Osteoblast (primary cell): ENCODE data around the gene WNT6. TPM values are rescaled to one million over a fixed set of nuclear protein-coding genes. Genes with fewer than 3 reads are reported as not detected.

ENCODE experiments used
- DNase-seq: peaks from one replicate; pipeline ENCODE4 v3.0.0; 2011; ENCODE audit warnings: low spot score, mixed read lengths; ENCODE audit not compliant: insufficient read length; ENCODE audit errors: missing footprints
- H2AFZ ChIP-seq: 2 replicates; pipeline ENCODE4 v1.6.0; 2011; ENCODE audit warnings: mild to moderate bottlenecking, low read length
- H3K27ac ChIP-seq: 2 replicates; pipeline ENCODE4 v1.5.1; 2011; ENCODE audit warnings: mild to moderate bottlenecking, low read depth, low read length, moderate library complexity
- H3K27me3 ChIP-seq: 2 replicates; pipeline ENCODE4 v1.6.0; 2012; ENCODE audit warnings: mild to moderate bottlenecking, control low read depth, inconsistent platforms, low read length, moderate library complexity; ENCODE audit not compliant: insufficient read depth
- H3K36me3 ChIP-seq: 2 replicates; pipeline ENCODE4 v1.5.1; 2011; ENCODE audit warnings: mild to moderate bottlenecking, low read length, control low read depth, moderate library complexity; ENCODE audit not compliant: insufficient read depth
- H3K4me1 ChIP-seq: 2 replicates; pipeline ENCODE4 v1.5.1; 2011; ENCODE audit warnings: mild to moderate bottlenecking, low read length, control low read depth, moderate library complexity; ENCODE audit not compliant: insufficient read depth
- H3K4me2 ChIP-seq: 2 replicates; pipeline ENCODE4 v1.6.0; 2011; ENCODE audit warnings: mild to moderate bottlenecking, low read length; ENCODE audit not compliant: insufficient read depth
- H3K4me3 ChIP-seq: fragments of 200-600 bp; sonication (generic); 3 replicates; pipeline ENCODE4 v1.5.1; 2012; ENCODE audit warnings: mild to moderate bottlenecking, low read length, inconsistent platforms; ENCODE audit not compliant: insufficient read depth
- H3K79me2 ChIP-seq: 2 replicates; pipeline ENCODE4 v1.6.0; 2012; ENCODE audit warnings: mild to moderate bottlenecking, low read length, control low read depth, inconsistent platforms; ENCODE audit not compliant: insufficient read depth
- H3K9me3 ChIP-seq: 2 replicates; pipeline ENCODE4 v1.5.1; 2011; ENCODE audit warnings: low read depth, low read length, control low read depth
- H4K20me1 ChIP-seq: 2 replicates; pipeline ENCODE4 v1.6.0; 2012; ENCODE audit warnings: mild to moderate bottlenecking, low read length, control low read depth; ENCODE audit not compliant: insufficient read depth
- total RNA-seq: library from RNA; depleted of rRNA; stranded (reverse); fragments of >200 nt; gene quantifications from 2 replicates; pipeline ENCODE4 v1.2.3, GENCODE V29; 2012
- TF ChIP-seq, protein P1 (sequence below): IDR thresholded peaks from 2 replicates; pipeline ENCODE4 v1.5.1; 2011; ENCODE audit warnings: mild to moderate bottlenecking, low read depth, low read length, moderate library complexity; ENCODE audit errors: extremely low read depth

Gene WNT6
- total RNA-seq, 1 donor = not detected

DNA sequence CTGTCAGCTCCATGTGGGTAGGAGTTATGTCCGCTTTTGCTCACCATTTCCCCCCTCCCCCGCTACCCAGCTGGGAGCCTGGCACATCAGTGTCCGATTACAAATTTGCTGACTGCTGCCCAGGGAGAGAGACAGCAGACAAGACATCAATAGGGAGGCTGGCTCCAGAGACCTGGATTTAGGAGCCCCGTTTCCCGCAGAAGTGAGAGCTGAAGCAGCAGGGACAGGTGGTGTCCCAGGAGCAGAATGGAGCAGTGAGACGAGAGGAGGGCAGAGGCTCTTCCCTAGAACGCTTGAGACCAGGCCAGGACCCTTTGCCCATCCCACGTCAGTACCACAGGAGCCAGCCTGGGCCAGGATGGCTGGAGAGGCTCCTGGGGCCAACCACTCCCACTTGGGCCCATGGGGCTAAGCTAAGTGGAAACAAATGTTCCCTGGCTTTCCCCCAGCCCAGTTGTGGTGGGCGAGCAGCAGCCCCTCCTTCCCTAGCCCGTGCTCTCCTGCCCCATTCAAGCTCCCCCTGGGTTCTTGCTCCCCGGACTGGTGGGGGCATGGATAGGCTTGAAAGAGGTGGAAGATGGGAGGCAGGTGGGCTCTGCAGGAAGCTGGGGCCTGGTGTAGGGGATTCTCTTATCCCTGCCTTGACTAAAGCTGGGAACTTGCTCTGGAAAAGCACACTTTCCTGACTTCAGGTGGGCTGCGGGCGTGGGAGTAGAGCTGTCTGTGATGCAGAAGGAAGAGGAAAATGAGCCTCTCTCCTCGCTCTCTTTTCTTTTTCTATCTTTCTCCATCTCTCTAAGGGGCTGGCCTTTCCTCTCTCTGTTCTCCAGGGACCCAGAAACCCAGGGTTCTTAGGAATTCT lies 4.1 kb upstream of the WNT6 start:
- H3K79me2 ChIP-seq = no peaks in the 10 kb centered on the region
- no peak overlapping the region for H3K27ac ChIP-seq
- TF ChIP-seq, protein P1, sequence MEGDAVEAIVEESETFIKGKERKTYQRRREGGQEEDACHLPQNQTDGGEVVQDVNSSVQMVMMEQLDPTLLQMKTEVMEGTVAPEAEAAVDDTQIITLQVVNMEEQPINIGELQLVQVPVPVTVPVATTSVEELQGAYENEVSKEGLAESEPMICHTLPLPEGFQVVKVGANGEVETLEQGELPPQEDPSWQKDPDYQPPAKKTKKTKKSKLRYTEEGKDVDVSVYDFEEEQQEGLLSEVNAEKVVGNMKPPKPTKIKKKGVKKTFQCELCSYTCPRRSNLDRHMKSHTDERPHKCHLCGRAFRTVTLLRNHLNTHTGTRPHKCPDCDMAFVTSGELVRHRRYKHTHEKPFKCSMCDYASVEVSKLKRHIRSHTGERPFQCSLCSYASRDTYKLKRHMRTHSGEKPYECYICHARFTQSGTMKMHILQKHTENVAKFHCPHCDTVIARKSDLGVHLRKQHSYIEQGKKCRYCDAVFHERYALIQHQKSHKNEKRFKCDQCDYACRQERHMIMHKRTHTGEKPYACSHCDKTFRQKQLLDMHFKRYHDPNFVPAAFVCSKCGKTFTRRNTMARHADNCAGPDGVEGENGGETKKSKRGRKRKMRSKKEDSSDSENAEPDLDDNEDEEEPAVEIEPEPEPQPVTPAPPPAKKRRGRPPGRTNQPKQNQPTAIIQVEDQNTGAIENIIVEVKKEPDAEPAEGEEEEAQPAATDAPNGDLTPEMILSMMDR = no peak
- H3K27me3 ChIP-seq = peaks cover 67% of the 10 kb centered on the region
- no peaks in the 10 kb centered on the region for H3K9me3 ChIP-seq
- no peak overlapping the region for H3K4me3 ChIP-seq
- no peak overlapping the region for H2AFZ ChIP-seq
- peak; percentile 42 for DNase-seq
- no peak overlapping the region for H3K4me2 ChIP-seq
- no peaks in the 10 kb centered on the region for H4K20me1 ChIP-seq
- H3K36me3 ChIP-seq = no peaks in the 10 kb centered on the region
- peaks cover 8% of the 10 kb centered on the region for H3K4me1 ChIP-seq

DNA sequence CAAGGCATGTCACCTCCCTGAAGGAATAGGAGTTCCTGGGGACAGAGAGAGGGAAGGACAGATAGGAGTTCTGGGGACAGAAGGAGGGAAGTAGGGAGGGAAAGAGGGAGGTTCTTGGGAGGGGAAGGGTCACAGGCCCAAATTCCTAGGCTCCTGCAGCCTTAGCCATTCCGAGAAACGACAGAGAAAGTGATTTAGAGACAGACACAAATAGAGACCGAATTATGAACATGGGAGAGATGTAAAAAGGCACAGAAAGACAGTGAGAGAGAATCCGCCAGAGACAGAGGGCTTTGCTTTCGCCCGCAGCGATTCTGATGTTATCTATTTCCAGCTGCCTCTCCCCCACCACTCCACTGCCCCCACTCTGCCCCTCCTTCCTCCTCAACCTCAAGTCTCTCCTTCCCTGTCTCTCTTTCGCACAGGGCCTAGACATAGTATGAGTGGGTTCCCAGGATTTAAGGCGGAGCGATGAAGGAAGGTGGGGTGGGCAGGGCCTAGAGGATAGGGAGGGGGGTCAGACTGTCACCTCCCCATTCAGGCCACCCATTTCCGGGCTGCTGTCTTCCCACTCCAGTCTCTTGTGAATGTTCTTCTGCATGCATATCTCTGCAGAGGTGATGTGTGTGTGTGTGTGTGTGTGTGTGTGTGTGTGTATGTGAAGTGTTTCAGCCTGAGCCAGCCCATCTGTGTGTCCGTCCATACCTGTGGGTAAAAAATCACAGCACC lies 3.3 kb upstream of the WNT6 start:
- Histone ChIP-seq H3K4me3 (no peak overlapping the region), H3K4me1 (peaks cover 8% of the 10 kb centered on the region), H3K36me3 (no peaks in the 10 kb centered on the region), H4K20me1 (no peaks in the 10 kb centered on the region), H2AFZ (no peak overlapping the region), H3K4me2 (no peak overlapping the region), H3K9me3 (no peaks in the 10 kb centered on the region), H3K79me2 (no peaks in the 10 kb centered on the region), H3K27me3 (peaks cover 75% of the 10 kb centered on the region), H3K27ac (no peak overlapping the region)
- peak; percentile 35 for DNase-seq
- TF ChIP-seq, protein P1 = no peak

DNA sequence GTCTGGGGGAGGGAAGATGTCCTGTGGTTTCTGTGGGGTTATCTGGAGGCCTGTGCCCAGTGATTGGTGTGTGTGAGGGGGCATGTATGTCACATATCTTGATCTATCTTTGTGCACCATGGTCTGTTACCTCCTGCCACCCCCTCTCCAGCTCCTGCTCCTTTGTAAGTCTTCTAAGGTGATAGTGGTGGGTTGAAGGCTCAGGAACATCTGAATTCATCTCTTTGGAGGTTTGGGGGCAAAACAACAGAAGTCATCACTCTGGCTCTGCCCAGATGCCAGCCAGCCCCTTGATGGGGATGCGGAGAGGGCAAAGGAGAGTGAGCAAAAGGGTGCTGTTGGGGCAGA lies 2.7 kb upstream of the WNT6 start:
- peak; percentile 37 for DNase-seq
- H4K20me1 ChIP-seq = no peaks in the 10 kb centered on the region
- H3K9me3 ChIP-seq = no peaks in the 10 kb centered on the region
- no peak overlapping the region for H3K4me3 ChIP-seq
- TF ChIP-seq, protein P1 = no peak
- no peaks in the 10 kb centered on the region for H3K79me2 ChIP-seq
- no peak overlapping the region for H2AFZ ChIP-seq
- H3K4me1 ChIP-seq = peaks cover 8% of the 10 kb centered on the region
- H3K27ac ChIP-seq = no peak overlapping the region
- no peaks in the 10 kb centered on the region for H3K36me3 ChIP-seq
- no peak overlapping the region for H3K4me2 ChIP-seq
- H3K27me3 ChIP-seq = peaks cover 80% of the 10 kb centered on the region
